HepG2 (cell line): ENCODE data around the gene UCK2. TPM values are rescaled to one million over a fixed set of nuclear protein-coding genes. Genes with fewer than 3 reads are reported as not detected.

Source experiments
- AGO2 ChIP-seq: fragments of 200-400 bp; formaldehyde crosslinking; optimal IDR thresholded peaks from 2 replicates; pipeline ENCODE3; 2017; ENCODE audit warnings: mild to moderate bottlenecking, low read depth, low read length, moderate library complexity
- GATA4 ChIP-seq: sonication (generic); IDR thresholded peaks from 2 replicates; pipeline ENCODE4 v1.6.1; 2016; ENCODE audit warnings: antibody characterized with exemption, low read depth, borderline replicate concordance
- ISX ChIP-seq: sonication (generic); formaldehyde crosslinking; conservative IDR thresholded peaks from 2 replicates; pipeline ENCODE4 v1.5.0; 2020; ENCODE audit warnings: missing genetic modification reagents
- KDM5B ChIP-seq: sonication (generic); formaldehyde crosslinking; IDR thresholded peaks from 2 replicates; pipeline ENCODE4 v1.4.0; 2020; ENCODE audit warnings: missing genetic modification reagents, mild to moderate bottlenecking, borderline replicate concordance
- MZF1 ChIP-seq: sonication (generic); formaldehyde crosslinking; IDR thresholded peaks from 2 replicates; pipeline ENCODE4 v1.8.1; 2023; ENCODE audit warnings: mild to moderate bottlenecking, missing genetic modification reagents, borderline replicate concordance
- NCOA1 ChIP-seq: sonication (generic); formaldehyde crosslinking; IDR thresholded peaks from 2 replicates; pipeline ENCODE4 v1.9.0; 2021; ENCODE audit warnings: missing genetic modification reagents
- NFRKB ChIP-seq: fragments of 450-650 bp; IDR thresholded peaks from 2 replicates; pipeline ENCODE4 v1.6.1; 2017
- PCBP2 ChIP-seq: fragments of 200-400 bp; formaldehyde crosslinking; optimal IDR thresholded peaks from 2 replicates; pipeline ENCODE3; 2018; ENCODE audit warnings: low read length, low read depth; ENCODE audit not compliant: poor library complexity, severe bottlenecking
- RCOR2 ChIP-seq: IDR thresholded peaks from 2 replicates; pipeline ENCODE4 v1.6.1; 2016; ENCODE audit warnings: missing biosample characterization, missing genetic modification reagents
- RFXAP ChIP-seq: sonication (generic); formaldehyde crosslinking; IDR thresholded peaks from 2 replicates; pipeline ENCODE4 v1.4.0; 2020; ENCODE audit warnings: missing genetic modification reagents, borderline replicate concordance
- SRF ChIP-seq: IDR thresholded peaks from 2 replicates; pipeline ENCODE4 v1.6.1; 2011; ENCODE audit warnings: mild to moderate bottlenecking, low read depth, low read length, moderate library complexity
- SYNCRIP ChIP-seq: fragments of 200-400 bp; formaldehyde crosslinking; IDR thresholded peaks from 2 replicates; pipeline ENCODE4 v1.6.1; 2018; ENCODE audit warnings: mild to moderate bottlenecking, low read depth, low read length; ENCODE audit not compliant: insufficient read depth
- ZFY ChIP-seq: sonication (generic); formaldehyde crosslinking; IDR thresholded peaks from 2 replicates; pipeline ENCODE4 v1.4.0; 2020; ENCODE audit warnings: missing genetic modification reagents
- ZKSCAN5 ChIP-seq: sonication (generic); formaldehyde crosslinking; IDR thresholded peaks from 2 replicates; pipeline ENCODE4 v1.5.1; 2020; ENCODE audit warnings: mild to moderate bottlenecking, missing genetic modification reagents
- ZMYM4 ChIP-seq: sonication (generic); formaldehyde crosslinking; IDR thresholded peaks from 2 replicates; pipeline ENCODE4 v1.8.1; 2023; ENCODE audit warnings: mild to moderate bottlenecking, missing genetic modification reagents
- ZNF12 ChIP-seq: sonication (generic); formaldehyde crosslinking; IDR thresholded peaks from 2 replicates; pipeline ENCODE4 v1.5.0; 2020; ENCODE audit warnings: missing genetic modification reagents
- ZNF256 ChIP-seq: sonication (generic); formaldehyde crosslinking; conservative IDR thresholded peaks from 2 replicates; pipeline ENCODE4 v1.4.0; 2020; ENCODE audit warnings: missing genetic modification reagents
- ZNF282 ChIP-seq: fragments of 450-650 bp; IDR thresholded peaks from 2 replicates; pipeline ENCODE4 v1.6.1; 2018; ENCODE audit not compliant: partially characterized antibody
- ZNF296 ChIP-seq: sonication (generic); formaldehyde crosslinking; conservative IDR thresholded peaks from 2 replicates; pipeline ENCODE4 v1.5.0; 2020; ENCODE audit warnings: mild to moderate bottlenecking, missing genetic modification reagents
- ZNF432 ChIP-seq: sonication (generic); formaldehyde crosslinking; IDR thresholded peaks from 2 replicates; pipeline ENCODE4 v1.5.0; 2020; ENCODE audit warnings: missing genetic modification reagents, mild to moderate bottlenecking, borderline replicate concordance
- ZNF75D ChIP-seq: sonication (generic); formaldehyde crosslinking; IDR thresholded peaks from 2 replicates; pipeline ENCODE4 v1.8.1; 2023; ENCODE audit warnings: missing genetic modification reagents, mild to moderate bottlenecking, borderline replicate concordance
- ZNF761 ChIP-seq: sonication (generic); formaldehyde crosslinking; conservative IDR thresholded peaks from 2 replicates; pipeline ENCODE4 v1.4.0; 2020; ENCODE audit warnings: mild to moderate bottlenecking, missing genetic modification reagents
- polyA plus RNA-seq, 8 experiments: library from polyadenylated mRNA; depleted of rRNA in 3 of 8; stranded (reverse) in 7 of 8; unstranded in 1 of 8; fragments of >200 nt; fragmentation: Illumina TruSeq in 4 of 8; extraction: Trizol in 4 of 8; gene quantifications; 2 replicates each; pipeline versions ENCODE4 v1.2.1 to v1.2.3, GENCODE V29; 2011 to 2016; ENCODE audit warnings: low read depth in 4 of 8, missing spikeins in 1 of 8, mixed read lengths in 1 of 8; ENCODE audit not compliant: insufficient read depth in 1 of 8
- total RNA-seq, 5 experiments: library from RNA; depleted of rRNA; stranded (reverse); fragments of >200 nt; fragmentation: Illumina TruSeq; extraction: Trizol; gene quantifications; 2 replicates each; pipeline ENCODE4 v1.2.3, GENCODE V29; 2016; ENCODE audit warnings: low read depth in 1 of 5
- TF ChIP-seq, protein P1 (sequence below): sonication (generic); formaldehyde crosslinking; IDR thresholded peaks from 2 replicates; pipeline ENCODE4 v1.4.0; 2020; ENCODE audit warnings: missing genetic modification reagents, borderline replicate concordance
- TF ChIP-seq, protein P2 (sequence below): sonication (generic); formaldehyde crosslinking; IDR thresholded peaks from 2 replicates; pipeline ENCODE4 v1.5.1; 2020; ENCODE audit warnings: mild to moderate bottlenecking, moderate library complexity, missing genetic modification reagents
- TF ChIP-seq, protein P3 (sequence below): sonication (generic); formaldehyde crosslinking; IDR thresholded peaks from 2 replicates; pipeline ENCODE4 v1.5.0; 2020; ENCODE audit warnings: missing genetic modification reagents
- TF ChIP-seq, protein P4 (sequence below): IDR thresholded peaks from 2 replicates; pipeline ENCODE4 v1.6.1; 2016; ENCODE audit warnings: low read depth

Gene UCK2
- total and polyA plus RNA-seq, 2 of the 13 experiments (the other 11 are each of a cell fraction or from before 2014, with no cell fraction given): 64.3 to 78.0 TPM

DNA sequence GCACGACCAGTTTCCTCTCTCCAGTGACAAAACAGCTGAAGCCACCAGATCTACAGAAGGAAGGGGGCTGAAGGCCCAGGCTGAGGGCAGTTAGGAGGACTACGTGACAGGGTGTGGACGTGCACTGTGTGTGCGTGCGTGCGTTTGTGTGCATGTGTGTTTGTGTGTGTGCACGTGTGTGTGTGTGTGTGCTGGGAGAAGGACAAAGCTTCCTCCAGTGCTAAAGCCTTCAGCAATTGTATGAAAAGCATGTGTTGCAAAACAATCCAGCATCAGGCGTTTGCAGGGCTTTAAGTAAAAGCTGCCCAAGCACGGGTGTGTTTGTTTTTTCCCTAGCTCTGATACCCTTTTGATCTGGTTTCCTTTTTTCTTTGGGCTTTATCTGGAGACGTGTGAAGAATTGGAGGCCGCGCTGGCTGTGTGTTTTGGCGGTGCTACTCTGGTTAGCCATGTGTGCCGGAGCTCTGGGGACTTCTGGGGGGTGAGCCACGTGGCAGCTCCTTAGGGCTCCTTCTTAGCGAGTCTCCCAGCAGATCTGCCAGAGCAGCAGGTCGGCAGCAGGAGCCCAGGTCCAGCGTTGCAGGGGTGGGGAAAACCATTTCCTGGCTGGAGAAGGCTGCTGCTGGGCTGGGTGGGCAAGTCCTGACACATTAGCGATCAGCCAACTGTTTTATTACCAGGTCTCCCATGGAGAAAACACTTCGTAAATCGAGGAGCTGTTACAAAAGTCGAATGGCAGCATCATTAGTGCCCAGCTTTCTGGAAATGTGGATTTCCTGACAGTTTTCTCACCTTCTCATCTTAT is 73.4 kb downstream of the UCK2 start (continued):
- TF ChIP-seq NFRKB (no peak), ZNF761 (no peak), RFXAP (no peak), AGO2 (no peak), GATA4 (peak; percentile 66; the same call in 1 of the 2 replicates), ISX (CRISPR knock-in tag) (no peak), ZMYM4 (CRISPR knock-in tag) (peak; percentile 61), ZNF296 (CRISPR knock-in tag) (no peak), MZF1 (CRISPR knock-in tag) (no peak), SYNCRIP (no peak), ZNF432 (CRISPR knock-in tag) (no peak), RCOR2 (no peak), ZKSCAN5 (no peak), PCBP2 (no peak), ZNF256 (CRISPR knock-in tag) (no peak), ZNF12 (CRISPR knock-in tag) (no peak), NCOA1 (CRISPR knock-in tag) (no peak), ZNF282 (no peak), ZNF75D (CRISPR knock-in tag) (no peak), ZFY (CRISPR knock-in tag) (no peak), SRF (no peak), KDM5B (CRISPR knock-in tag) (peak; percentile 23; the same call in 1 of the 2 replicates)
- TF ChIP-seq, protein P1, sequence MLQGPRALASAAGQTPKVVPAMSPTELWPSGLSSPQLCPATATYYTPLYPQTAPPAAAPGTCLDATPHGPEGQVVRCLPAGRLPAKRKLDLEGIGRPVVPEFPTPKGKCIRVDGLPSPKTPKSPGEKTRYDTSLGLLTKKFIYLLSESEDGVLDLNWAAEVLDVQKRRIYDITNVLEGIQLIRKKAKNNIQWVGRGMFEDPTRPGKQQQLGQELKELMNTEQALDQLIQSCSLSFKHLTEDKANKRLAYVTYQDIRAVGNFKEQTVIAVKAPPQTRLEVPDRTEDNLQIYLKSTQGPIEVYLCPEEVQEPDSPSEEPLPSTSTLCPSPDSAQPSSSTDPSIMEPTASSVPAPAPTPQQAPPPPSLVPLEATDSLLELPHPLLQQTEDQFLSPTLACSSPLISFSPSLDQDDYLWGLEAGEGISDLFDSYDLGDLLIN (CRISPR knock-in tag): no peak
- TF ChIP-seq, protein P2, sequence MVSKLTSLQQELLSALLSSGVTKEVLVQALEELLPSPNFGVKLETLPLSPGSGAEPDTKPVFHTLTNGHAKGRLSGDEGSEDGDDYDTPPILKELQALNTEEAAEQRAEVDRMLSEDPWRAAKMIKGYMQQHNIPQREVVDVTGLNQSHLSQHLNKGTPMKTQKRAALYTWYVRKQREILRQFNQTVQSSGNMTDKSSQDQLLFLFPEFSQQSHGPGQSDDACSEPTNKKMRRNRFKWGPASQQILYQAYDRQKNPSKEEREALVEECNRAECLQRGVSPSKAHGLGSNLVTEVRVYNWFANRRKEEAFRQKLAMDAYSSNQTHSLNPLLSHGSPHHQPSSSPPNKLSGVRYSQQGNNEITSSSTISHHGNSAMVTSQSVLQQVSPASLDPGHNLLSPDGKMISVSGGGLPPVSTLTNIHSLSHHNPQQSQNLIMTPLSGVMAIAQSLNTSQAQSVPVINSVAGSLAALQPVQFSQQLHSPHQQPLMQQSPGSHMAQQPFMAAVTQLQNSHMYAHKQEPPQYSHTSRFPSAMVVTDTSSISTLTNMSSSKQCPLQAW (CRISPR knock-in tag): no peak
- TF ChIP-seq, protein P3, sequence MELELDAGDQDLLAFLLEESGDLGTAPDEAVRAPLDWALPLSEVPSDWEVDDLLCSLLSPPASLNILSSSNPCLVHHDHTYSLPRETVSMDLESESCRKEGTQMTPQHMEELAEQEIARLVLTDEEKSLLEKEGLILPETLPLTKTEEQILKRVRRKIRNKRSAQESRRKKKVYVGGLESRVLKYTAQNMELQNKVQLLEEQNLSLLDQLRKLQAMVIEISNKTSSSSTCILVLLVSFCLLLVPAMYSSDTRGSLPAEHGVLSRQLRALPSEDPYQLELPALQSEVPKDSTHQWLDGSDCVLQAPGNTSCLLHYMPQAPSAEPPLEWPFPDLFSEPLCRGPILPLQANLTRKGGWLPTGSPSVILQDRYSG (CRISPR knock-in tag): no peak
- TF ChIP-seq, protein P4, sequence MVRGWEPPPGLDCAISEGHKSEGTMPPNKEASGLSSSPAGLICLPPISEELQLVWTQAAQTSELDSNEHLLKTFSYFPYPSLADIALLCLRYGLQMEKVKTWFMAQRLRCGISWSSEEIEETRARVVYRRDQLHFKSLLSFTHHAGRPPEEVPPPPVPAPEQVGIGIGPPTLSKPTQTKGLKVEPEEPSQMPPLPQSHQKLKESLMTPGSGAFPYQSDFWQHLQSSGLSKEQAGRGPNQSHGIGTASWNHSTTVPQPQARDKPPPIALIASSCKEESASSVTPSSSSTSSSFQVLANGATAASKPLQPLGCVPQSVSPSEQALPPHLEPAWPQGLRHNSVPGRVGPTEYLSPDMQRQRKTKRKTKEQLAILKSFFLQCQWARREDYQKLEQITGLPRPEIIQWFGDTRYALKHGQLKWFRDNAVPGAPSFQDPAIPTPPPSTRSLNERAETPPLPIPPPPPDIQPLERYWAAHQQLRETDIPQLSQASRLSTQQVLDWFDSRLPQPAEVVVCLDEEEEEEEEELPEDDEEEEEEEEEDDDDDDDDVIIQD (CRISPR knock-in tag): no peak
